Spleen (tissue), 11 donors: ENCODE data around the gene STK35. TPM values are rescaled to one million over a fixed set of nuclear protein-coding genes. Genes with fewer than 3 reads are reported as not detected.
A peak's percentile ranks its signal among the peaks of the same experiment; 100 is the strongest.

Experiments
- DNase-seq: peaks from one replicate; pipeline ENCODE4 v3.0.0-alpha.2; 2020
- H3K27ac ChIP-seq, 8 donors: fragments of 200-600 bp; sonication (generic) in 7 of 8; 1 replicate in 4 of 8; 2 replicates in 4 of 8; pipeline versions ENCODE4 v1.5.0 to v1.8.0; 2016 to 2021; ENCODE audit warnings: inconsistent platforms in 4 of 8, mild to moderate bottlenecking in 4 of 8, moderate library complexity in 1 of 8
- H3K27me3 ChIP-seq, 7 donors: fragments of 200-600 bp; sonication (generic) in 6 of 7; replicated peaks in 1 of 7; 1 replicate in 4 of 7; 2 replicates in 3 of 7; pipeline versions ENCODE4 v1.5.0 to v1.8.0; 2016 to 2021; ENCODE audit warnings: inconsistent platforms in 3 of 7, mild to moderate bottlenecking in 1 of 7
- H3K36me3 ChIP-seq, 6 donors: fragments of 200-600 bp; sonication (generic) in 5 of 6; 1 replicate in 4 of 6; 2 replicates in 2 of 6; pipeline versions ENCODE4 v1.5.0 to v1.8.0; 2016 to 2021; ENCODE audit warnings: inconsistent platforms in 2 of 6
- H3K4me1 ChIP-seq, 6 donors: fragments of 200-600 bp; sonication (generic) in 5 of 6; 1 replicate in 3 of 6; 2 replicates in 3 of 6; pipeline versions ENCODE4 v1.5.0 to v1.8.0; 2016 to 2021; ENCODE audit warnings: inconsistent platforms in 3 of 6
- H3K4me3 ChIP-seq, 8 donors: fragments of 200-600 bp; sonication (generic) in 7 of 8; 1 replicate in 4 of 8; 2 replicates in 4 of 8; pipeline versions ENCODE4 v1.5.0 to v1.8.0; 2016 to 2021; ENCODE audit warnings: inconsistent platforms in 4 of 8, mild to moderate bottlenecking in 4 of 8, moderate library complexity in 2 of 8
- H3K9me3 ChIP-seq, 8 donors: fragments of 200-600 bp; sonication (generic) in 7 of 8; 1 replicate in 4 of 8; 2 replicates in 4 of 8; pipeline versions ENCODE4 v1.5.0 to v1.8.0; 2016 to 2021; ENCODE audit warnings: inconsistent platforms in 4 of 8
- POLR2A ChIP-seq, 3 donors: fragments of 450-650 bp; IDR thresholded peaks; one replicate each; pipeline ENCODE4 v1.5.1; 2017; ENCODE audit warnings: antibody characterized with exemption in 3 of 3, mild to moderate bottlenecking in 1 of 3
- POLR2AphosphoS5 ChIP-seq, 3 donors: sonication (generic); formaldehyde crosslinking; IDR thresholded peaks; one replicate each; pipeline ENCODE4 v1.5.1; 2017; ENCODE audit warnings: antibody characterized with exemption in 3 of 3
- WGBS, 5 donors: extraction: QIAGEN DNeasy Blood & Tissue Kit in 3 of 5; methylation state at CpG; one replicate each; pipeline versions ENCODE4 v1.1.5 to v1.1.7; 2013 to 2018; 5-methylcytosine and 5-hydroxymethylcytosine counted together
- intact Hi-C: fragments of 100-400 bp; cut with DNase I; formaldehyde crosslinking; loops from one replicate; pipeline ENCODE4 v1.15.0; 2023; ENCODE audit warnings: low total_unique reads
- polyA plus RNA-seq, 3 donors: library from polyadenylated mRNA; stranded (reverse); fragments of 200-250 nt; gene quantifications; one replicate each; pipeline ENCODE4 v1.2.1, GENCODE V29; 2013
- total RNA-seq, 7 donors: library from RNA; depleted of rRNA in 3 of 7; stranded (reverse); fragments of >200 nt in 3 of 7; fragmentation: NEBNext Ultra II Directional in 4 of 7; extraction: Animal tissue kit (Norgen Biotek cat#: 25700) in 4 of 7; gene quantifications; one replicate each; pipeline versions ENCODE4 v1.1.0 to v1.2.1, GENCODE V29; 2016 to 2021
- TF ChIP-seq, protein P1 (sequence below), 11 experiments: fragments of 200-600 bp in 7 of 11; fragments of 450-650 bp in 4 of 11; sonication (generic) in 4 of 11; IDR thresholded peaks in 8 of 11; conservative IDR thresholded peaks in 3 of 11; 1 replicate in 7 of 11; 2 replicates in 4 of 11; pipeline versions ENCODE4 v1.4.0 to v1.8.0; 2016 to 2021; ENCODE audit warnings: antibody characterized with exemption in 11 of 11, inconsistent platforms in 4 of 11, mild to moderate bottlenecking in 1 of 11
- donor health status: healthy with polysubstance abuse.
- donor health status: DM: no; HTN: no; CAD: no; lungs with moderate emphysema.
- donor health status: DM: no; HTN: no; CAD: no.
- donor health status: Bipolar disorder and iron deficiency.
- donor health status: healthy.
- donor health status: DM: no; HTN: no; CAD: no.
- donor health status: DM: yes; HTN: yes; CAD: no.

STK35 gene
- total and polyA plus RNA-seq, 10 donors, result 1.8 to 25.4 (median 15.0) TPM

GRCh38 chr20:2137552-2138201 lies 36.0 kb downstream of the STK35 start:
- Histone ChIP-seq H3K4me3 (no peak overlapping the region), H3K4me1 (peaks cover 0 to 66% (median 28%) of the 10 kb centered on the region in 6 donors), H3K27ac (no peak overlapping the region), H3K36me3 (peaks cover 0 to 52% (median 0%) of the 10 kb centered on the region in 6 donors), H3K27me3 (no peaks in the 10 kb centered on the region), H3K9me3 (no peaks in the 10 kb centered on the region)
- peak; percentile 24 for DNase-seq
- 86 to 89% (median 88%) methylated on average over 11 of the region's 11 CpGs for WGBS, 5 donors
- intact Hi-C loops, result no loop called here
- TF ChIP-seq POLR2A (IDR thresholded peaks at IDR 0.05), result no peak
- TF ChIP-seq, protein P1, sequence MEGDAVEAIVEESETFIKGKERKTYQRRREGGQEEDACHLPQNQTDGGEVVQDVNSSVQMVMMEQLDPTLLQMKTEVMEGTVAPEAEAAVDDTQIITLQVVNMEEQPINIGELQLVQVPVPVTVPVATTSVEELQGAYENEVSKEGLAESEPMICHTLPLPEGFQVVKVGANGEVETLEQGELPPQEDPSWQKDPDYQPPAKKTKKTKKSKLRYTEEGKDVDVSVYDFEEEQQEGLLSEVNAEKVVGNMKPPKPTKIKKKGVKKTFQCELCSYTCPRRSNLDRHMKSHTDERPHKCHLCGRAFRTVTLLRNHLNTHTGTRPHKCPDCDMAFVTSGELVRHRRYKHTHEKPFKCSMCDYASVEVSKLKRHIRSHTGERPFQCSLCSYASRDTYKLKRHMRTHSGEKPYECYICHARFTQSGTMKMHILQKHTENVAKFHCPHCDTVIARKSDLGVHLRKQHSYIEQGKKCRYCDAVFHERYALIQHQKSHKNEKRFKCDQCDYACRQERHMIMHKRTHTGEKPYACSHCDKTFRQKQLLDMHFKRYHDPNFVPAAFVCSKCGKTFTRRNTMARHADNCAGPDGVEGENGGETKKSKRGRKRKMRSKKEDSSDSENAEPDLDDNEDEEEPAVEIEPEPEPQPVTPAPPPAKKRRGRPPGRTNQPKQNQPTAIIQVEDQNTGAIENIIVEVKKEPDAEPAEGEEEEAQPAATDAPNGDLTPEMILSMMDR (IDR thresholded peaks at IDR 0.05 in 8 of 11, conservative IDR thresholded peaks at IDR 0.05 in 3 of 11), result no peak
- TF ChIP-seq POLR2AphosphoS5 (IDR thresholded peaks at IDR 0.05), result no peak

DNA sequence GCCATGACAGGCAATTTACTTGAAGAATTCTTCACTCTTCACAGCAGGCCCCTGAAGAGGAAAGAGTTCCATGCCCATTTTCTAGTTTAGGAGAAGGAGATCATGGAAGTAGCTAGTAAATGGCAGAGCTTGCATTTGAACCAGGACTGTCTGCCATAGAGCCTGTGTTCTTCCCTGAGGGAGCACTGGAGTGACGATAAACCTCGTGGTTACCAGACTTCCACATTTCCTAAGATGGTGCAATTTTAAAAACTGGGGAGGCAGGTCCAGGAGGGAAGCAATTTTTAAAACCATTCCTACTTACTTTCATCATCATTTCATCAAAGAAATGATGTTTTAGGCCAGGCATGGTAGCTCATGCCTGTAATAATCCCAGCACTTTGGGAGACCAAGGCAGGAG lies 36.8 kb downstream of the STK35 start:
- TF ChIP-seq POLR2A (IDR thresholded peaks at IDR 0.05), result no peak
- TF ChIP-seq, protein P1 (IDR thresholded peaks at IDR 0.05 in 8 of 11, conservative IDR thresholded peaks at IDR 0.05 in 3 of 11), result no peak
- Histone ChIP-seq H3K9me3 (no peaks in the 10 kb centered on the region), H3K27ac (no peak overlapping the region), H3K4me1 (peaks cover 0 to 59% (median 22%) of the 10 kb centered on the region in 6 donors), H3K27me3 (no peaks in the 10 kb centered on the region), H3K4me3 (no peak overlapping the region), H3K36me3 (peaks cover 0 to 56% (median 0%) of the 10 kb centered on the region in 6 donors)
- no peak for DNase-seq
- 49 to 91% (median 56%) methylated on average over 2 of the region's 2 CpGs for WGBS, 5 donors
- intact Hi-C loops, result no loop called here

GRCh38 chr20:2139250-2139649 lies 37.6 kb downstream of the STK35 start:
- WGBS, 5 donors, result 91 to 98% (median 95%) methylated on average over 6 of the region's 6 CpGs
- Histone ChIP-seq H3K4me1 (peaks cover 0 to 50% (median 15%) of the 10 kb centered on the region in 6 donors), H3K27ac (no peak overlapping the region), H3K9me3 (no peaks in the 10 kb centered on the region), H3K27me3 (no peaks in the 10 kb centered on the region), H3K4me3 (no peak overlapping the region), H3K36me3 (peaks cover 0 to 64% (median 5%) of the 10 kb centered on the region in 6 donors)
- intact Hi-C loops, result no loop called here
- TF ChIP-seq POLR2AphosphoS5 (IDR thresholded peaks at IDR 0.05) (no peak), POLR2A (IDR thresholded peaks at IDR 0.05) (no peak)
- TF ChIP-seq, protein P1 (IDR thresholded peaks at IDR 0.05 in 8 of 11, conservative IDR thresholded peaks at IDR 0.05 in 3 of 11), result no peak
- no peak for DNase-seq

GRCh38 chr20:2139736-2140135 lies 38.1 kb downstream of the STK35 start:
- 83 to 98% (median 95%) methylated on average over 2 of the region's 2 CpGs for WGBS, 5 donors
- no peak for DNase-seq
- intact Hi-C loops, result no loop called here
- Histone ChIP-seq H3K9me3 (no peaks in the 10 kb centered on the region), H3K4me3 (no peak overlapping the region), H3K36me3 (peaks cover 0 to 69% (median 10%) of the 10 kb centered on the region in 6 donors), H3K4me1 (peaks cover 0 to 46% (median 12%) of the 10 kb centered on the region in 6 donors), H3K27ac (no peak overlapping the region), H3K27me3 (no peaks in the 10 kb centered on the region)
- TF ChIP-seq POLR2A (IDR thresholded peaks at IDR 0.05), result no peak
- TF ChIP-seq, protein P1 (IDR thresholded peaks at IDR 0.05 in 8 of 11, conservative IDR thresholded peaks at IDR 0.05 in 3 of 11), result no peak
- TF ChIP-seq POLR2AphosphoS5 (IDR thresholded peaks at IDR 0.05), result no peak
